K562 (cell line): ENCODE data around the gene DPP9. TPM values are rescaled to one million over a fixed set of nuclear protein-coding genes. Genes with fewer than 3 reads are reported as not detected.
A peak's percentile ranks its signal among the peaks of the same experiment; 100 is the strongest.

ENCODE experiments used
- CHD2 ChIP-seq: IDR thresholded peaks from 2 replicates; pipeline ENCODE4 v1.6.1; 2011; ENCODE audit warnings: low read depth, low read length
- DACH1 ChIP-seq: fragments of 450-650 bp; IDR thresholded peaks from 2 replicates; pipeline ENCODE4 v1.6.1; 2018; ENCODE audit not compliant: partially characterized antibody
- KDM5B ChIP-seq: fragments of 200-600 bp; sonication (generic); IDR thresholded peaks from 2 replicates; pipeline ENCODE4 v1.6.1; 2012; ENCODE audit warnings: low read depth, mild to moderate bottlenecking, moderate library complexity, low read length, control low read depth, inconsistent platforms; ENCODE audit not compliant: insufficient replicate concordance
- MYBL2 ChIP-seq, 2 experiments: fragments of 450-650 bp in 1 of 2; sonication (generic) in 1 of 2; formaldehyde crosslinking in 1 of 2; IDR thresholded peaks; 2 replicates each; pipeline versions ENCODE4 v1.6.1 to v1.8.1; 2017 to 2022; ENCODE audit warnings: borderline replicate concordance in 1 of 2, inconsistent platforms in 1 of 2, low read depth in 1 of 2, mild to moderate bottlenecking in 1 of 2, missing genetic modification reagents in 1 of 2, moderate library complexity in 1 of 2
- POLR2AphosphoS5 ChIP-seq: IDR thresholded peaks from 2 replicates; pipeline ENCODE4 v1.6.1; 2011; ENCODE audit warnings: mild to moderate bottlenecking, low read depth, low read length, moderate library complexity; ENCODE audit not compliant: control insufficient read depth, insufficient read depth
- PPARD ChIP-seq: fragments of 250-450 bp; sonication (Bioruptor Pico); IDR thresholded peaks from 2 replicates; pipeline ENCODE4 v1.8.0; 2022; ENCODE audit warnings: inconsistent platforms, mild to moderate bottlenecking, moderate library complexity
- PRMT5 ChIP-seq: sonication (generic); formaldehyde crosslinking; IDR thresholded peaks from 2 replicates; pipeline ENCODE4 v1.5.0; 2020; ENCODE audit warnings: missing genetic modification reagents
- PTRF ChIP-seq: fragments of 450-650 bp; IDR thresholded peaks from 2 replicates; pipeline ENCODE4 v1.6.1; 2016; ENCODE audit warnings: mild to moderate bottlenecking, missing genetic modification characterization, missing compliant biosample characterization
- SREBF2 ChIP-seq: sonication (generic); formaldehyde crosslinking; IDR thresholded peaks from 2 replicates; pipeline ENCODE4 v1.4.0; 2020; ENCODE audit warnings: mild to moderate bottlenecking, missing genetic modification reagents
- TEAD1 ChIP-seq, 2 experiments: fragments of 450-650 bp in 1 of 2; sonication (generic) in 1 of 2; formaldehyde crosslinking; IDR thresholded peaks; 2 replicates each; pipeline versions ENCODE4 v1.4.0 to v1.8.0; 2020 to 2022; ENCODE audit warnings: mild to moderate bottlenecking in 2 of 2, missing genetic modification reagents in 1 of 2
- ZEB2 ChIP-seq: fragments of 450-650 bp; IDR thresholded peaks from 2 replicates; pipeline ENCODE4 v1.6.1; 2016
- ZNF316 ChIP-seq: fragments of 450-650 bp; IDR thresholded peaks from 2 replicates; pipeline ENCODE4 v1.6.1; 2016
- ZNF785 ChIP-seq: fragments of 250-450 bp; sonication (Bioruptor Pico); IDR thresholded peaks from 2 replicates; pipeline ENCODE4 v1.4.0; 2020; ENCODE audit warnings: mild to moderate bottlenecking
- ZSCAN29 ChIP-seq: fragments of 450-650 bp; IDR thresholded peaks from 2 replicates; pipeline ENCODE4 v1.6.1; 2017
- polyA plus RNA-seq, 8 experiments: library from polyadenylated mRNA; depleted of rRNA in 4 of 8; stranded (reverse) in 5 of 8; unstranded in 3 of 8; fragments of >200 nt; fragmentation: Nextera tagmentation in 2 of 8; fragmentation: Illumina TruSeq in 1 of 8; extraction: Ambion mirVana in 2 of 8; extraction: Trizol in 1 of 8; gene quantifications; 2 replicates each; pipeline versions ENCODE4 v1.2.1 to v1.2.3, GENCODE V29; 2011 to 2014; ENCODE audit warnings: inconsistent platforms in 1 of 8, missing spikeins in 1 of 8
- total RNA-seq, 7 experiments: library from RNA; depleted of rRNA in 6 of 7; stranded (reverse); fragments of >200 nt in 6 of 7; fragmentation: Illumina TruSeq in 2 of 7; extraction: Trizol in 2 of 7; gene quantifications; 2 replicates each; pipeline versions ENCODE4 v1.2.1 to v1.2.3, GENCODE V29; 2011 to 2021; ENCODE audit warnings: low replicate concordance in 1 of 7
- TF ChIP-seq, protein P1 (sequence below), 2 experiments: fragments of 450-650 bp; IDR thresholded peaks; 2 replicates each; pipeline ENCODE4 v1.6.1; 2018; ENCODE audit warnings: mild to moderate bottlenecking in 2 of 2, low read depth in 1 of 2; ENCODE audit not compliant: partially characterized antibody in 2 of 2
- TF ChIP-seq, protein P2 (sequence below): fragments of 450-650 bp; formaldehyde crosslinking; IDR thresholded peaks from 2 replicates; pipeline ENCODE4 v1.4.0; 2022; ENCODE audit warnings: missing genetic modification characterization
- TF ChIP-seq, protein P3 (sequence below): fragments of 450-650 bp; IDR thresholded peaks from 2 replicates; pipeline ENCODE4 v1.6.1; 2014; ENCODE audit warnings: low read depth, mild to moderate bottlenecking, moderate library complexity, borderline replicate concordance
- TF ChIP-seq, protein P4 (sequence below): fragments of 450-650 bp; IDR thresholded peaks from 2 replicates; pipeline ENCODE4 v1.6.1; 2017; ENCODE audit warnings: mild to moderate bottlenecking, moderate library complexity
- TF ChIP-seq, protein P5 (sequence below): fragments of 450-650 bp; IDR thresholded peaks from 2 replicates; pipeline ENCODE4 v1.6.1; 2016; ENCODE audit warnings: borderline replicate concordance

The DPP9 gene
- total and polyA plus RNA-seq, 9 of the 15 experiments (the other 6 are each of a cell fraction or from before 2014, with no cell fraction given): 0.90 to 66.7 (median 24.5) TPM

DNA sequence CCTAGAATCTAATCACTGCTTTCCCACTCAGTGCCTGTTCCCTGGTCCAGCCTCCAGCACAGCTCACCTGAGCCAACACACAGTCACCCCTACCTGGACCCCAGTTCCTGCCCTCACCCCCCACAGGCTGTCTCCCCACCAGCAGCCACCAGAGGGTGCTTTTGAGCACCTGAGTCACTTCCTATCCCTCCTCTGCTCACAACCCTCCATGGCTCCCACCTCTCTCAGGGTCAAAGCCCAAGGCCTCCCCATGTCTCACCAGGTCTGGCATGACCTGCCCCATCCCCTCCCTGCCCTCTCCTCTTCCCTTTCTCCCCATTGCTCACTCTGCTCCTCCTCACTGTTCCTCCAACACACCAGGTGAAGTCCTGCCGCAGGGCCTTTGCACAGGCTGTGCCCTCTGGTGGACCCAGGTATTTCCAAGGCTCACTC lies 7.1 kb upstream of the DPP9 start (continued):
- TF ChIP-seq, protein P1, sequence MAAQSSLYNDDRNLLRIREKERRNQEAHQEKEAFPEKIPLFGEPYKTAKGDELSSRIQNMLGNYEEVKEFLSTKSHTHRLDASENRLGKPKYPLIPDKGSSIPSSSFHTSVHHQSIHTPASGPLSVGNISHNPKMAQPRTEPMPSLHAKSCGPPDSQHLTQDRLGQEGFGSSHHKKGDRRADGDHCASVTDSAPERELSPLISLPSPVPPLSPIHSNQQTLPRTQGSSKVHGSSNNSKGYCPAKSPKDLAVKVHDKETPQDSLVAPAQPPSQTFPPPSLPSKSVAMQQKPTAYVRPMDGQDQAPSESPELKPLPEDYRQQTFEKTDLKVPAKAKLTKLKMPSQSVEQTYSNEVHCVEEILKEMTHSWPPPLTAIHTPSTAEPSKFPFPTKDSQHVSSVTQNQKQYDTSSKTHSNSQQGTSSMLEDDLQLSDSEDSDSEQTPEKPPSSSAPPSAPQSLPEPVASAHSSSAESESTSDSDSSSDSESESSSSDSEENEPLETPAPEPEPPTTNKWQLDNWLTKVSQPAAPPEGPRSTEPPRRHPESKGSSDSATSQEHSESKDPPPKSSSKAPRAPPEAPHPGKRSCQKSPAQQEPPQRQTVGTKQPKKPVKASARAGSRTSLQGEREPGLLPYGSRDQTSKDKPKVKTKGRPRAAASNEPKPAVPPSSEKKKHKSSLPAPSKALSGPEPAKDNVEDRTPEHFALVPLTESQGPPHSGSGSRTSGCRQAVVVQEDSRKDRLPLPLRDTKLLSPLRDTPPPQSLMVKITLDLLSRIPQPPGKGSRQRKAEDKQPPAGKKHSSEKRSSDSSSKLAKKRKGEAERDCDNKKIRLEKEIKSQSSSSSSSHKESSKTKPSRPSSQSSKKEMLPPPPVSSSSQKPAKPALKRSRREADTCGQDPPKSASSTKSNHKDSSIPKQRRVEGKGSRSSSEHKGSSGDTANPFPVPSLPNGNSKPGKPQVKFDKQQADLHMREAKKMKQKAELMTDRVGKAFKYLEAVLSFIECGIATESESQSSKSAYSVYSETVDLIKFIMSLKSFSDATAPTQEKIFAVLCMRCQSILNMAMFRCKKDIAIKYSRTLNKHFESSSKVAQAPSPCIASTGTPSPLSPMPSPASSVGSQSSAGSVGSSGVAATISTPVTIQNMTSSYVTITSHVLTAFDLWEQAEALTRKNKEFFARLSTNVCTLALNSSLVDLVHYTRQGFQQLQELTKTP (IDR thresholded peaks at IDR 0.05; ENCODE audit: low read depth in 1 of 2, partially characterized antibody in 2 of 2): peak in 1 of 2 experiments; percentile 39
- TF ChIP-seq PTRF (tag) (no peak), PRMT5 (CRISPR knock-in tag) (no peak), DACH1 (peak; percentile 55), ZNF316 (no peak), PPARD (no peak), ZEB2 (no peak), ZSCAN29 (no peak), TEAD1 (CRISPR knock-in tag; IDR thresholded peaks at IDR 0.05) (no peak), KDM5B (no peak), CHD2 (no peak), MYBL2 (IDR thresholded peaks at IDR 0.05; ENCODE audit: low read depth) (peak; percentile 55; the same call in 1 of the 2 replicates), MYBL2 (CRISPR knock-in tag; IDR thresholded peaks at IDR 0.05; ENCODE audit: borderline replicate concordance) (no peak), SREBF2 (CRISPR knock-in tag) (no peak), ZNF785 (CRISPR knock-in tag) (no peak), POLR2AphosphoS5 (no peak)
- TF ChIP-seq, protein P2, sequence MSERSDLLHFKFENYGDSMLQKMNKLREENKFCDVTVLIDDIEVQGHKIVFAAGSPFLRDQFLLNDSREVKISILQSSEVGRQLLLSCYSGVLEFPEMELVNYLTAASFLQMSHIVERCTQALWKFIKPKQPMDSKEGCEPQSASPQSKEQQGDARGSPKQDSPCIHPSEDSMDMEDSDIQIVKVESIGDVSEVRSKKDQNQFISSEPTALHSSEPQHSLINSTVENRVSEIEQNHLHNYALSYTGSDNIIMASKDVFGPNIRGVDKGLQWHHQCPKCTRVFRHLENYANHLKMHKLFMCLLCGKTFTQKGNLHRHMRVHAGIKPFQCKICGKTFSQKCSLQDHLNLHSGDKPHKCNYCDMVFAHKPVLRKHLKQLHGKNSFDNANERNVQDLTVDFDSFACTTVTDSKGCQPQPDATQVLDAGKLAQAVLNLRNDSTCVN (CRISPR knock-in tag): no peak
- TF ChIP-seq, protein P3, sequence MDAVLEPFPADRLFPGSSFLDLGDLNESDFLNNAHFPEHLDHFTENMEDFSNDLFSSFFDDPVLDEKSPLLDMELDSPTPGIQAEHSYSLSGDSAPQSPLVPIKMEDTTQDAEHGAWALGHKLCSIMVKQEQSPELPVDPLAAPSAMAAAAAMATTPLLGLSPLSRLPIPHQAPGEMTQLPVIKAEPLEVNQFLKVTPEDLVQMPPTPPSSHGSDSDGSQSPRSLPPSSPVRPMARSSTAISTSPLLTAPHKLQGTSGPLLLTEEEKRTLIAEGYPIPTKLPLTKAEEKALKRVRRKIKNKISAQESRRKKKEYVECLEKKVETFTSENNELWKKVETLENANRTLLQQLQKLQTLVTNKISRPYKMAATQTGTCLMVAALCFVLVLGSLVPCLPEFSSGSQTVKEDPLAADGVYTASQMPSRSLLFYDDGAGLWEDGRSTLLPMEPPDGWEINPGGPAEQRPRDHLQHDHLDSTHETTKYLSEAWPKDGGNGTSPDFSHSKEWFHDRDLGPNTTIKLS: no peak
- TF ChIP-seq, protein P4, sequence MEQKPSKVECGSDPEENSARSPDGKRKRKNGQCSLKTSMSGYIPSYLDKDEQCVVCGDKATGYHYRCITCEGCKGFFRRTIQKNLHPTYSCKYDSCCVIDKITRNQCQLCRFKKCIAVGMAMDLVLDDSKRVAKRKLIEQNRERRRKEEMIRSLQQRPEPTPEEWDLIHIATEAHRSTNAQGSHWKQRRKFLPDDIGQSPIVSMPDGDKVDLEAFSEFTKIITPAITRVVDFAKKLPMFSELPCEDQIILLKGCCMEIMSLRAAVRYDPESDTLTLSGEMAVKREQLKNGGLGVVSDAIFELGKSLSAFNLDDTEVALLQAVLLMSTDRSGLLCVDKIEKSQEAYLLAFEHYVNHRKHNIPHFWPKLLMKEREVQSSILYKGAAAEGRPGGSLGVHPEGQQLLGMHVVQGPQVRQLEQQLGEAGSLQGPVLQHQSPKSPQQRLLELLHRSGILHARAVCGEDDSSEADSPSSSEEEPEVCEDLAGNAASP: no peak
- TF ChIP-seq, protein P5, sequence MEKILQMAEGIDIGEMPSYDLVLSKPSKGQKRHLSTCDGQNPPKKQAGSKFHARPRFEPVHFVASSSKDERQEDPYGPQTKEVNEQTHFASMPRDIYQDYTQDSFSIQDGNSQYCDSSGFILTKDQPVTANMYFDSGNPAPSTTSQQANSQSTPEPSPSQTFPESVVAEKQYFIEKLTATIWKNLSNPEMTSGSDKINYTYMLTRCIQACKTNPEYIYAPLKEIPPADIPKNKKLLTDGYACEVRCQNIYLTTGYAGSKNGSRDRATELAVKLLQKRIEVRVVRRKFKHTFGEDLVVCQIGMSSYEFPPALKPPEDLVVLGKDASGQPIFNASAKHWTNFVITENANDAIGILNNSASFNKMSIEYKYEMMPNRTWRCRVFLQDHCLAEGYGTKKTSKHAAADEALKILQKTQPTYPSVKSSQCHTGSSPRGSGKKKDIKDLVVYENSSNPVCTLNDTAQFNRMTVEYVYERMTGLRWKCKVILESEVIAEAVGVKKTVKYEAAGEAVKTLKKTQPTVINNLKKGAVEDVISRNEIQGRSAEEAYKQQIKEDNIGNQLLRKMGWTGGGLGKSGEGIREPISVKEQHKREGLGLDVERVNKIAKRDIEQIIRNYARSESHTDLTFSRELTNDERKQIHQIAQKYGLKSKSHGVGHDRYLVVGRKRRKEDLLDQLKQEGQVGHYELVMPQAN: peak; percentile 61; the same call in 1 of the 2 replicates
